GM18520 (cell line): ENCODE measurements around the gene PCDHB1.

ENCODE experiments used
- ATAC-seq: cut with Tn5 transposase; IDR thresholded peaks from one replicate; pipeline ENCODE4 v1.9.1; 2021; ENCODE audit not compliant: unreplicated experiment

The PCDHB1 gene

GRCh38 chr5:141050622-141051520 lies at the start of gene PCDHB1:
Gene PCDHB1 (plus strand): TSS chr5:141051374. CDS start chr5:141051471, 97 bp downstream.
- ATAC-seq: no peak

- ATAC-seq: no peak
Measured at GRCh38 chr5:141001446-141001843, 49.7 kb upstream of the PCDHB1 start.

GRCh38 chr5:141001844-141002604 lies 49.1 kb upstream of the PCDHB1 start:
- ATAC-seq: no peak

- no peak for ATAC-seq
Measured at GRCh38 chr5:141002605-141002965, 48.6 kb upstream of the PCDHB1 start.

- ATAC-seq: no peak
Measured at GRCh38 chr5:141003031-141003430, 48.1 kb upstream of the PCDHB1 start.

- ATAC-seq: no peak
Measured at GRCh38 chr5:141003791-141004611, 47.2 kb upstream of the PCDHB1 start.

GRCh38 chr5:141007791-141008190 lies 43.4 kb upstream of the PCDHB1 start:
- ATAC-seq: no peak

GRCh38 chr5:141010047-141010793 lies 41.0 kb upstream of the PCDHB1 start:
- no peak for ATAC-seq

GRCh38 chr5:141017943-141018342 lies 33.2 kb upstream of the PCDHB1 start:
- no peak for ATAC-seq

GRCh38 chr5:141022384-141022783 lies 28.8 kb upstream of the PCDHB1 start:
- ATAC-seq: no peak

- ATAC-seq: no peak
Measured at GRCh38 chr5:141031006-141031405, 20.2 kb upstream of the PCDHB1 start.

- no peak for ATAC-seq
Measured at GRCh38 chr5:141032626-141033025, 18.5 kb upstream of the PCDHB1 start.

GRCh38 chr5:141039061-141039460 lies 12.1 kb upstream of the PCDHB1 start:
- no peak for ATAC-seq

- ATAC-seq: no peak
Measured at GRCh38 chr5:141039517-141039916, 11.7 kb upstream of the PCDHB1 start.

GRCh38 chr5:141040093-141040770 lies 10.9 kb upstream of the PCDHB1 start:
- no peak for ATAC-seq

GRCh38 chr5:141040771-141041426 lies 10.3 kb upstream of the PCDHB1 start:
- ATAC-seq: no peak

GRCh38 chr5:141041427-141041785 lies 9.8 kb upstream of the PCDHB1 start:
- ATAC-seq: no peak

- no peak for ATAC-seq
Measured at GRCh38 chr5:141042555-141042954, 8.6 kb upstream of the PCDHB1 start.

GRCh38 chr5:141051521-141051866 lies 320 bp downstream of the PCDHB1 start:
- ATAC-seq: no peak

- ATAC-seq: no peak
Measured at GRCh38 chr5:141077826-141078225, 26.7 kb downstream of the PCDHB1 start.
